GM12864 (cell line): ENCODE data around the gene GOLT1A.

ENCODE experiments used
- DNase-seq: peaks from one replicate; pipeline ENCODE4 v3.0.0-alpha.2; 2011; ENCODE audit warnings: low read depth
- H3K4me3 ChIP-seq: 2 replicates; pipeline ENCODE4 v1.5.1; 2011; ENCODE audit warnings: mild to moderate bottlenecking, low read depth, low read length, control low read depth
- TF ChIP-seq, protein P1 (sequence below): IDR thresholded peaks from 2 replicates; pipeline ENCODE4 v1.5.1; 2011; ENCODE audit warnings: low read depth, mild to moderate bottlenecking, moderate library complexity, low read length, control low read depth, inconsistent platforms; ENCODE audit errors: missing control alignments

GOLT1A gene

DNA sequence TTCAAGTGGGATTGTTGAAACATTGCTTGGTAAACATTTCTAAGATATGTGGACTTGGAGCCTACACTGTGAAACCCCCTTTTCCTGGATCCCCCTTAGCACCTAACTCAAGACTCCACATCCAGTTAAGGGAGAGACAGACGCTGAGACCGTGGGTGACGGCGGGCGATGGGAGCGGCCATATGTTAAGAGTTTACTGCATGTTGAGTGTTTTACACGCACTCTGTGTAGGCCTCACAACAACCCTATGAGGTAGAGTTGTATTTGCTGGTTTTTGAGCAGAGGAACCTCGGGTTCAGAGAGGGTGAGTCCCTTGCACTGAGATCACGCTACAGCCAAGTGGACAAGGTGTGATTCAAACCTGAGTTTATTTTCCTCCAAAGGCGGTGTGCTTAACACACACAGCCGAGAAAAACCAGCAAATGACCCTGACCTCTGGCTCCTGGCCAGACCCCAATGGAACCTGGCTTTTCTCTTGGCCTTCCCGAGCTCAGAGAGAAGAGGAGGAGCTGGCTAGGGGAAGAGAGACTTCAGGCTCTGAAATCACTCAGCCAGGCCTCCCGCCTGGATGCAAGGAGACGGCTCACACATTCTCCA is 46.9 kb upstream of the GOLT1A start:
- H3K4me3 ChIP-seq = no peak overlapping the region
- TF ChIP-seq, protein P1, sequence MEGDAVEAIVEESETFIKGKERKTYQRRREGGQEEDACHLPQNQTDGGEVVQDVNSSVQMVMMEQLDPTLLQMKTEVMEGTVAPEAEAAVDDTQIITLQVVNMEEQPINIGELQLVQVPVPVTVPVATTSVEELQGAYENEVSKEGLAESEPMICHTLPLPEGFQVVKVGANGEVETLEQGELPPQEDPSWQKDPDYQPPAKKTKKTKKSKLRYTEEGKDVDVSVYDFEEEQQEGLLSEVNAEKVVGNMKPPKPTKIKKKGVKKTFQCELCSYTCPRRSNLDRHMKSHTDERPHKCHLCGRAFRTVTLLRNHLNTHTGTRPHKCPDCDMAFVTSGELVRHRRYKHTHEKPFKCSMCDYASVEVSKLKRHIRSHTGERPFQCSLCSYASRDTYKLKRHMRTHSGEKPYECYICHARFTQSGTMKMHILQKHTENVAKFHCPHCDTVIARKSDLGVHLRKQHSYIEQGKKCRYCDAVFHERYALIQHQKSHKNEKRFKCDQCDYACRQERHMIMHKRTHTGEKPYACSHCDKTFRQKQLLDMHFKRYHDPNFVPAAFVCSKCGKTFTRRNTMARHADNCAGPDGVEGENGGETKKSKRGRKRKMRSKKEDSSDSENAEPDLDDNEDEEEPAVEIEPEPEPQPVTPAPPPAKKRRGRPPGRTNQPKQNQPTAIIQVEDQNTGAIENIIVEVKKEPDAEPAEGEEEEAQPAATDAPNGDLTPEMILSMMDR = no peak
- DNase-seq = no peak

DNA sequence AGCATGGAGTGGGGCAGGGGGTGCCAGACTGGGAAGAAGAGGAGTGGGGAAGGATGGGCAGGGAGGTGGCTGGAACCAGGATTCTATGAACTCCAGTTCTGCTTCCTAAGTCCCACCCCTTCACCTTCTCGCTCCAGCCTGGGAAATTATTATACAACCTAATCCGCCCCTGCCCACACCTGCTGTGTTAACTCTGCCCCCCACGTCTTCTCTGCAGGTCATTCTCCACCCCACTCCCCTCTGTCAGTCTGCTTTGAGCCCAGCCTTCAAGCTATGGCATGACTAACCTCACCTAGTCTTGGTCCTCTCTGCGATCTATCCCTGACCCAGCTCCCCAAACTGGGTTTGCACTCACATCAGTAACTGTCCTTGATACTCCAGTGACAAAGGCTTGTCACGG is 46.0 kb upstream of the GOLT1A start:
- no peak overlapping the region for H3K4me3 ChIP-seq
- no peak for DNase-seq
- TF ChIP-seq, protein P1 = no peak

DNA sequence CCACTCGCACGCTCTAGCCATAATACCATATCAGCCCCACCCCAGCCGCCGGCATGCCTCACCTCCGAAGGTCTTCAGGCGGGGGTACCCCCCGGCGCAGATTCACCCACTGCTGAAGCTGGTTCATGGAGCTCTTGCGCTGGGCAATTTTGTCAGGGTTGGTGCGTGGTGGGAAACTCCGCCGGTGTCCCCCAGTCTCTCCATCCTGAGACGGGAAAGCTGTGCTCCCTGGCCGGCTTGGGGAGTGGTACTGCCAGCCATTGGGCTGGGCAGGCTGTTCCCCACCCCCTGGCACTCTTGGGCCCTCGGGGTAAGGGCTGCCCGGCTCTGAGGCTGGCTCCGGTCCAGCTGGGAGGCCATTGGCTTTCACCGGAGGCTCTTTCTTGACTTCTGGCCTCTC is 45.4 kb upstream of the GOLT1A start:
- no peak overlapping the region for H3K4me3 ChIP-seq
- TF ChIP-seq, protein P1 = no peak
- DNase-seq = no peak

DNA sequence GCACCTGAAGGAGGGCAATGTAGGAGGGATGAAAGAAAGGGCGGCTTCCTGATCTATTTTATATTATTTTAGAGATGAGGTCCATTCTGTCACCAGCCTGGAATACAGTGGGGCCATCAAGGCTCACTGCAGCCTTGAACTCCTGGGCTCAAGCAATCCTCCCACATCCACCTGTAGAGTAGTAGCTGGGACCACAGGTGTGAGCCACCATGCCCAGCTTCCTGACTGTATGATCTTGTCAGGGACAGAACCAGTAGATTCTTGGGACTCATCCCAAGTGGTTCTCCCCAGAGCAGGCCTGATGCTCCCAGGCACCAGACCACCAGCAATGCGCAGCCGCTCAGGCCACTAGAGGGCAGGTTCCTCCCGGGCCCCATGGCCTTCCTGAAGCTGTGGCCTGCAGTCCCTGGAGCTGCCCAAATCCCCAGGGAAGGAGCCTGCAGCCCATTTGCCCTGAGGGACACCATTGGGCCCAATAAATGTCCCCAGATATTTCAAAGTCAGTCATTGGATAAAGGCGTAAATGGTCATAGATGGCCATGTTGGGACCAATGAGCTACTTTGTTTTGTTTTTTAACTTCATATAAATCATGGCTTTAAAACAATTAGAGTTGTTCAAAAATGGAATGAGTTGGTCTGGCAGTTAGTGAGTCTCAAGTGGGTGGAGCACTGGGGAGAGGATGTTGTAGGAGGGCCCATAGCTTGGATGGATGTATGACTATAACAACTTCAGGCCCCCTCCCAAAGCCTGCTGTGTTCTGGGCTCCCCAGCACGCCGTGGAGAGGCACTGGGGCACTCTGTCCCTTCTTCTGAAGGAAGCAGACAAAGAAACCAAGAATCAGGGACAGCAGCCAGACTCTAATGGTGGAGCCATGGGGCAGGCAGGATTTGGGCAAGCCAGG is 44.7 kb upstream of the GOLT1A start:
- TF ChIP-seq, protein P1 = peak; percentile 72
- DNase-seq = no peak
- no peak overlapping the region for H3K4me3 ChIP-seq

DNA sequence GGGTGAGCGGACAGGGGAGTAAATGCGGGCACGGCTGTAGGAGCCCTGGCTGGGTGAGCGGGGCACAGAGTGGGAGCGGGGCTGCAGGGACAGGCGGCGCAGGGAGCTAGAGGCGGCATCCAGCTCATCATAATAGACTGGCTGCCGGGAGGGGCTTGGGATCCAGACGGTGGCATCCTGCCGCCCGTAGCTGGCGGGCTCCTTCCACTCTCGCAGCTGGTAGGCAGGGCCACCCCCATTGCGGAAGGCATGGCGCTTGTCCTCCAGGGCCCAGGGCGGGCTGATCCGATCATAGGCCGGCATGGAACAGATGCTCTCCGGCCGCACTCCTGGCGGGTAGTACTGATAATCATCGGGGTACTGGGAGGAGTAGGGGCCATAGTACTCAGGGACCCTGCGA is 43.7 kb upstream of the GOLT1A start:
- DNase-seq = no peak
- TF ChIP-seq, protein P1 = no peak
- H3K4me3 ChIP-seq = no peak overlapping the region

DNA sequence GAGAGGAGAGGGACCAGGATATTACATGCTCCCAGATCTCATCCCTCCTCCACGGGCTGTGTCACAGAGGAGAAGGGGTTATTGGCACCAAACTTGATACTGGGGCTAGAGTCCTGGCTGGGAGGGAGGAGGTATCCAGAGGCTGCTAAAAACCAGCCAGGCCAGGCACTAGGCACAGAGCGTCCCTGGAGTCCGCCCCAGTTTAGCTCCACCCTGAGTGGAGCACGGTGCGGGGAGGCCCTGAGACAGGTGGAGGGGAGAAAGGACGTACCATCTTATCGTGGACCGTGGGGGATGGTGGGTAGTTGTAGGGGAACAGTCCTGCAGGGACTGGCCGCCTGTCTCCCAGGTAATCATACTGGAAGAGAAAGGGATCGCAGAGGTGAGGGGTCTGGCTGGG is 42.7 kb upstream of the GOLT1A start:
- no peak overlapping the region for H3K4me3 ChIP-seq
- no peak for DNase-seq
- TF ChIP-seq, protein P1 = no peak

DNA sequence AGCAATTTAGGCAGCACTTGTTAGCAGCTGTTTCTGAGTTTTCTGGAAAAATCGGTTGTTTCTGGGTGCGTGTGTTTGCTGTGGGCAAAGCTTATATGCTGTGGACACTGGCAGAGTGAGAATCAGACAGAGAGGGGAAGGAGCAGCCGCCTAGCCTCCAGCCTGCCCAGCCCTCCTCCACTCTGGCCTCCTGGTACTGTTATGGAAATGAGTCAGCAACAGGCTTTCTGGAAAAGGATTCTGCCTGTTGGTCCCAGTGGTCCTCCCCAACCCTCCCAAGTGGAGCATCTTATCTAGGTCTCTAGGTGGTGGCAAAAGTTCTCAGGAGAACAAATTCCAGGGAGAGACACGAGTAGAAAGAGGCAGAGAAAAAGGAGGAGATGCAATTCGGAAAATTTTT is 42.2 kb upstream of the GOLT1A start:
- TF ChIP-seq, protein P1 = no peak
- H3K4me3 ChIP-seq = no peak overlapping the region
- no peak for DNase-seq
